GM19193 (cell line): ENCODE results near the gene LHX1.

Experiments used
- POLR2A ChIP-seq: IDR thresholded peaks from 4 replicates; pipeline ENCODE4 v1.6.1; 2011; ENCODE audit not compliant: insufficient read depth, insufficient read length; ENCODE audit errors: extremely low read depth

The LHX1 gene

DNA sequence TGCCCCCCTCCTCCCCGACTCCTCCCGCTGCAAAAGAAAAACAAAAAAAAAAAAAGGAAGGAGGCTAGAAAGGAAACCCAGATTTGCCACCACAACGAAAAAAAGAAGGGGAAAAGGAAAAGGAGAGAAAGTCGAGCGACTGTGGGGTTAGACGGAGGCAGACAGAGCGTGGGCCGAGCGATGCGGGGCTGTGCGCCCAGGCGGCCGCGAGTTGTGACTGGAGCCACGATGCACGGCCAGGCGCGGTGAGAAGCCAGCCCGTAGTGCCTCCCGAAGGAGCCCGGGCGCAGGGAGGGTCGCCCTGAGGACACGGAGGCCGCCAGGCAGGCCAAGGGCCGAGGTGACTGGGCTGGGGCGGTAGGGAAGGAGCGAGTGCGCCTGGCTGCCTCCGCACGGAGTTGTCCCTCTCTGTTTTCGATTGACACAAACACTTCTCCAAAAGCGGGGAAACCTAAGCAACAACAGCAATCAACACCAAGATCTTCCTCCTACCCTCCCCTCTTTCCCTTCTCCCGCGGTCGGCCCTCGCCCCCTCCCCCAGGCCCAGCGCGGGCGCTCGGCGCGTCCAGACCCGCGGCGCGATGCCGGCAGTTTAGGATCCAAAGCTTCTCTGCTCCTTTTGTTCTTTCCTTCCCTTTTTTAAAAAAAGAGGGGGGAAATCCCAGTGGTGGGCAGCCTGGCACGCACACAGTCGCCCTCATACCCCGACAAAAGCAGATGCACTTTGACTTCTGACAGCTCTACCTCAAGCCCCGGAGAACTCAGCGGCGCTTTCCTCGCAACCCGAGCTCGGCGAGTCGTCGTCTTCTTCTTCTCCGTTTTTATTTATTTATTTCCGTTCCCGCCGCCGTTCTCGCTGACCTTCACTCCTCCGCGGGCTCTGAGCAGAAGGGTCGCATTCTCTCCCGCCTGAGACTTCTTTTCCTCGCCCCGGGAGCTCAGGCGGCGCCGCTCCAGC is at the start of gene LHX1:
TSS of gene LHX1 (plus strand) at position 475 of the 958 bp plus-strand sequence. CDS start 723 bp downstream, outside the sequence.
- no peak for TF ChIP-seq POLR2A

DNA sequence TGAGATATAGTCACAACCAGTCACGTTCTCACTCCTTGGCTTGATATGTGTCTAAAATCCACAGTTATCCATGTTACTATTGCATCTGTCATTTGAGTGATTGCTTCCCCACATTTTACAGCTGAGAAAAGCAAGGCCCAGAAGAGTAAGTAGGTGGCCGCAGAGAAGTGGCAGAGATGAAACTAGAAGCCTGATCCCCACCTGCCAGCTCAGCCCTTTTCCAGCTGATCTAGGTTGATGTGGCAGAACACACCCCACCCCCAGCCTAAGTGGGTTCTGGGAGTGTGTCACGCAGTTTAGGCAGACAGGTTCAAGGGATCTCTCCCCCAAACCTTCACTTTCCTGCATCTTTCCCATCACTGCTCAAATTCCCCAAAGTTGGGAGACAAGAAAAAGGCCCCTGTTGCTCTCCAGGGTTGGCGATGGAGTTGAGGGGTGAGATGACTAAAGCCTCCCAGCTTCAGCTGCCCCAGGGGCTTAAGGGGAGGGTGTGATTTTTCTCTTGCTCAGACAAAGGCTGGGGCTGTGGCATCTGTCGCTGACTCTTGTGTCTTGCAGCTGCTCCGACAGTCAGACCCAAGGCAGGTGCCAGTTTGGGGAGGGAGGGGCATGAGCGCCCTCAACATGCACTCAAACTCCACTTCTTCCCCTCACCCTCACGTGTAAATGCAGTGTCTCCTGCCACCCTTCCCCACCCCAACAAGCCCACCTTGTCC is 48.9 kb upstream of the LHX1 start:
- no peak for TF ChIP-seq POLR2A

DNA sequence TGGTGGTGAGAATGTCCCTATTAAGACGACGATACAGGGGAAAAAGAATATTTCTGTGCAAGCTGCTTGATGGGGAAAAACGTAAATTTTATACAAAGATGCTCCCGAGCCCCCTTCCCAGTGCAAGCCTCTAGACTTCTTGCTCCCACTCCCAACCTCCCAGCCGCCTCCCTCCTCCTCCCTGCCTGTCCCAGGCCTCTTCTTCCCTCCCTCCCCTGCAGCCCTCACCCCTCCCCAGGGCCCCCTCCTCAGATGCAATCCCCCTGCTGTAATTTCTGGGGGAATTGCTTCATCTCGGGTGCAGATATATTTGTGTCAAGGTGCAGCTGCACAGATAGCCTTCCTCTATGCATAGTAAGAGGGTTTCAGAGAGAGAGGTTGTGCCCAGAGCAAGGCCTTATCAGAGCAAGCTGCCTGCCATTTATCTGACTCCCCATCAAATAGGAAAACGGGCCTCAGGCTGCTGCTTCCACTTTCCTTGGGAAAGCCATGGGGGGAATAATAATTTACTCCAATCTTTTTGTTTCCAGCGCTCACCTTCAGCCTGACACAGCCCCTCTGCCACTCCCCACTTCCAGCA is 47.4 kb upstream of the LHX1 start:
- TF ChIP-seq POLR2A = no peak

DNA sequence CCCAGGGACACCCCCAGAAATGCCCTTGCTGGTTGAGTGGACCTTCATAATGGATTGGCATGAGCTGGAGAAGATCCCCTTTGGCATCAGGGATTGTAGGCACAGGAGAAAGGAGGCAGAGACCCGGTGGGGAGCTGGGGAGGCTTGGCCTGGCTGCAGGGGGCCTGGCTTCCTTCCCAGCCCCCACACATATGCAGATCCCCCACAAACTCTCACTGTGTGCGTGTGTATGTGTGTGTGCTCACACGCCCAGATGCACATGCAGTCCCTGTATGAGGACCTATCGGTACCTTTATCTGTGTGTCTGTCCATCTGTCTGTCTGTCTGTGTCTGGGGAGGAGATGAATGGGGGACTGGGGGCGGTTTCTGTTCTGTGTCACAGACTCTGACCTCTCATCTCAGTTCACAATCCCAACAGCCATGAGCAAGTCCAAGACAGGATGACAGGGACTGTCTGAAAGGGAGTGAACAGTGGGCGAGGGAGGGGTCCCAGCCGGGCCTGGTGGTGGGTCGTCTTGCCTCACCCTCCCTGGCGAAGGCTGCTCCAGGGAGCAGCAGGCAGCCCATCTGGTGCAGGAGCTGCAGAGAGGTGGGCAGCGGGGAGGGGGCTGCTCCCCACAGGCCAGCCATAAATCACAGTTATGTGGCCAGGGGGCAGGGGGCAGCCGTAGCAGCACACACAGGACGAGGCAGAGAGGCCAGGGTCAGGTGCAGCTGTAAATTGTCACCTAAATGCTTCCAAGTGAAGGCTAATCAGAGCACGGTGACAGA is 46.7 kb upstream of the LHX1 start:
- no peak for TF ChIP-seq POLR2A

DNA sequence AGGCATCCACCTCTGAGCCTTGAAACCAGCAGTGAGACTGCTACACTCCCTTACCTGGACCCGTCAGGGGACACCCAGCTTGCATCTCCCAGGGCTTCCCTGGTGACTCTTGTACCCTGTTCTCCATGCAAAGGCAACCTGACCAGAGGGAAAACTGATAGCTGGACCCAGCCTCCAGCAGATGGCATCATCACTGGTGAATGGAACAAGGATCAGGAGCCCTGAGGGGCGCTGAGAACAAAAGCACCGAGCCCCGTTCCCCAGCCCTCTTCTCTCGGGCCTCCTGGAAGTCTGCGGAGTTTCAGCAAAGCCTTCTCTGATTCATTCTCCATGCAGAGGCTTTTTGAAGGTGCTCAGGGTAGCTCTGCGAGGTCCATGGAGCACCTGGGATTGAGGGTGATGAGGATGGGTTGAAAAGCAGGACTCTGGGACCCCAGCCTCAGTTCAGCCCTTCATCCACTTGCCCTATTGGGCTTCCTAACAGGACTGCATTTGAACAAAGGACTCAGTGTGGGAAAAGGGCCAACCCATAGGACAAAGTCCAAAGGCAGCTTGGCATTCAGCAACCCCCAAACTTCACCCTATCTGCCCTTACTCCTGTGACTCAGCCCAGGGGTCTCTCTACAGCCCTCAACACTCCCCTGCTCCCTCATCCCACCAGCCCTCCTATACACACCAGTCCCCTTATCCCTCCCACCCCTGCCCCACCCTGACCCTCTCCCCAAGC is 45.0 kb upstream of the LHX1 start:
- no peak for TF ChIP-seq POLR2A

DNA sequence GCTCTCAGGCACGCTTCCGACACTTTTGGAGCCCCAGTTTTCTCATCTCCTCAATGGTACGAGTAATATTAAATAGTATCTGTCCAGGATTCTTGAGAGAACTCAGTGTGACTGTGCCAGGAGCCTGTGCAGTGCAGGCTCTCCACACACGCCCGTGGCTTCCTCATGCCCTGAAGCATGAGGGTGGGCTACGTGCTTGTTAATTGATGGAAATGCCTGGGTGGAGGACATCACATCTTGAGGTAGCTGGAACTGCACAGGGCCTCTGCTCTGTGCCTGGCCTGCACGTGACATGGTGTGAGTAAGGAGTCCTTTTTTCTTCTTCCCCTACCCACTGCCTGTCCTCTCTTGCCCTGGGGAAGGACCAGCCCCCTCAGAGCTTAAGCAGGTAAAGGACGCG is 43.1 kb upstream of the LHX1 start:
- no peak for TF ChIP-seq POLR2A

DNA sequence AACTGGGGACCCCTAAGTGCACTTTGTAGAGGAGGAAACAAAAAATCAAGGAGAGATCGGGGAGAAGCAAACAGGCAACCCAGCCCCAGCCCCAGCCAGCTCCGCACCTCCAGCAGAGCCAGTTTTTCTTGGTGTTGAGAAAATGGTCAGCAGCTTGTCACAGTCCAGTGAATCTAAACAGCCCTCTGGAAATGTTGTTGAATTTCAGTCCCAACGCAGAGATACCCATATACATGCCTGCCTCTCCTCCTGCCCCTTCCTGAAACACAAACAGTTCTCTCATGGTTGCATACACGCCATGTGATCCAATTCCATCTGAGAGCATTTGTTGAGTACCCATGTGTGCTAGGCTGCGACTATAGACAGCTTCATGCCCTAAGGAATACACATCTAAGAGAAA is 42.4 kb upstream of the LHX1 start:
- TF ChIP-seq POLR2A = no peak

DNA sequence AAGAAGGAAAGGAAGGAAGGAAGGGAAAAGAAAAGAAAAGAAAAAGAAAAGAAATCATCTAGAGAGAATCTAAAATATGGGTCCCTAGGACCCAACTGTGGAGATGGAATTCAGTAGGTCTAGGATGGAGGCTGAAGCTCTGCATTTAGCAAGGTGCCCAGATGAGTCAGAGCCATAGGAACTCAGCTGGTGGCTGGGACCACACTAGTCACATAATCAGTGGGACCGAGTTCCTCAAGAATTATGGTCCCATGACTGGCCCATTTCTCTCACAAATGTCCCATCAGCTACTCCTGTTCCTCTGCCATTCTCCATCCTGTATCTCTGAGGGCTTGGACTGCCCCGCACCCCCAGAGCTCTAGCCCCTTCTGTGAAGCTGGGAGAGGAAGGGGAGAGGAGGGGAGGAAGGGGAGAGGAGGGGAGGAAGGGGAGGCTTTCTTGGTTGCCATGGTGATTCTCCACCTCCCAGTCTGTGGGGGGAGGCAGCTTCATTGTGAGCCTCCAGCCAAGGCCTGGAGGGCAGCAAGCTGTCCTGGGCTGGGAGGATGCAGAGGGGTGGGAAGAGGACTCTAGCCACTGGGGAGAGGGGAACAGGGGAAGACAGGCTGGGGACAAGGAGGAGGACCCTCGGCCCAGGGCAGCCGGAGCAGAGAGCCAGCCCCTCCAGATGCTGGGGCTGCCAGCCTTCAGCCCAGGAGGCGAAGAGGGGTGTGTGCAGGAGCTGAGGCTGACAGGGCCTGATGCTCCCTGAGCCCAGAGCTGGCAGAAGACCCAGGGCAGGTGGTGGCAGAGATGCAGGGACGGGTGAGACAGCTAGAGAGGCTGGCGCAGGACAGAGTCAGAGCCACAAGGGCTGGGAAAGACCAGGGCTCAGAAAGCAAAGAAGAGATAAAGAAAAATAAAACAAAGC is 37.8 kb upstream of the LHX1 start:
- no peak for TF ChIP-seq POLR2A

DNA sequence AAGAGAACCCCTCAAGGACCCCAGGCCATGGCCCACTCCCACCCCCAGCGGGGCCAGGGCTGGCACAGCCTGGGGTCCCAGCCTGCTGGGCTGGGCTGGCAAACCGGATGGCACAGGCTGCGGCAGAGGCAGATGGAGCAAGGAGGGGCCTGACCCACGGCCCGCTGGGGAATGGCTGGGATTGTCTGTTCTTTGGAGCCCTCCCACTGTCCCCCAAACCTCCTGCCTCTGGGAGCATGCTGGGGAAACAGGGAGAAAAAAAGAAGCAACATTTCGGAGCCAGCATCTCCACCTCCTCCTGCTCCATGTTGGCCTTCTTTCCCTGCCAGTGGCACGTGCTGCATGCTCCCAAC is 37.1 kb upstream of the LHX1 start:
- no peak for TF ChIP-seq POLR2A

DNA sequence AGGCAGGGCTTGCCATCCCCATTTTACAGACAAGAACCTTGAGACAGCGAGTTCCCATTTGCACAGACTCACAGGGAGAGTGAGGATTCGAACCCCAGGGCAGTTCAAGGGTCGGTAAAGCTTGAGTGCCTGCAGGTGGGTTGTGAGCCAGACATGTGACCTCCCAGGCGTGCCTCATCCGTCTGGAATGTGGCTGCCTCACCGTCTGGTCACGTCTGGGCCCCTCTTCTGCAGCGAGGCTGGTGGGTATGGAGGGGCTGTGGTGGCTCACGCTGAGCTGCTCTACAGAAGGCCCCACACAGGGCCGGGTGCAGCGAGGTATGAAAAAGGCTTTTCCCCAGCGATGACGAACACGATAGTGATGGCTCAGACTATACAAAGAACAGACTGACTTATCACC is 35.8 kb upstream of the LHX1 start:
- TF ChIP-seq POLR2A = no peak

DNA sequence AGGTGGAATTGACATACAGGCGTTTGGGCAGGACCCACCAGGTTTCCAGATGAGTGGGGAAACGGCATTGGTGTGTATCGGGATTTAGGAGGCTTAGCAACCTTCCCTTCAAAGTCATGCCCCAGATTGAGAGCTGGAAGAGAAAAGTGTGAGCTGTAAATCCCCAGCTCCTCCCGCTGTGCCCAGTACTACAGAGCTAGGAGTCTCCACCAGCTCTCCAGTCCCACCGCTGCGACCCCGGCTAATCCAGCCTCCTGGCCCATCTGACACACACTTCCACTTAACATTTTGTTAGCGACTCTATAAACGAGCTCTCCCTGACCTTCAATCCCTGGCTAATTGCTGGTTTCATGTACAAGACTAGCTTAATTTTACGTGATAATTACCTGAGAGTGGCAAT is 29.9 kb upstream of the LHX1 start:
- TF ChIP-seq POLR2A = no peak

DNA sequence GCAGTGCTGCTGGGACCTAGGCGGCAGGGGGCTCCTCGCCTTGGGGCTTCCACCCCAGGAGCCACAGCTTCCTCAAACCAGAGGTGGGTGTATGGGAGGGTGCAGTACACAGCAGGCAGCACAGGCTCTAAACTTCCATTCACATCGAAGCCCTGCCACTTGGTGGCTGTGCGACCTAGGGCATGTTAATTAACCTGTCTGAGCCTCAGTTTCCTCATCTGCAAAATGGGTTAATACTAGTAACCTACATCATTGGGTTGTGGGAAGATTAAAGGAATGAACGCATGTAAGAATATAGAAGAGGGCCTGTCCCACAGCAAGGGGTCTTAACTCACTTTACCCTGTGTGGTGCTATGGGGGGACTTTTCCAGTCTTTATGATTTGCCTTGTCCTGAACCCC is 26.8 kb upstream of the LHX1 start:
- TF ChIP-seq POLR2A = no peak

DNA sequence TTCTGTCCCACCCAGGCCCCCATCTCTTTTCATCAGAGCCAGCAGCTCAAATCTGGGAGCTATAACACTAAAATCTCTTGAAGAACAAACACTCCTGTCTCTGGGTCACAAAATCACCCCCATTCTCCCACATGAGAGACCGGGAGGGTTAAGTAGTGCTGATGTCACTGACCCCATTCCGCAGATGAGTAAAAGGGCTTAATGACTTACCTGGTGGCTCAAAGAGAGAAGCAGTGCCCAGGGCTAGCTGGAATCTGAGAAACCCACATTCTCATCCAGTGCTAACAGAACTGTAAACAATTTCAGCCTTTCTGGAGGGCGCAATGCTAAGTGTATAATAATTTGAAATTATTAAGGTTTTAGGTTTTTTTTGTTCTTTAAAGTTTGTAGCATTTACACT is 26.3 kb upstream of the LHX1 start:
- TF ChIP-seq POLR2A = no peak
